A549 (cell line): ENCODE data around the gene SERHL2. TPM values are rescaled to one million over a fixed set of nuclear protein-coding genes. Genes with fewer than 3 reads are reported as not detected.

Experiments used
- ATAC-seq, 2 experiments: fragments of 200-7000 bp in 1 of 2; fragments of >200 bp in 1 of 2; cut with Nextera tagmentation in 1 of 2; cut with Tn5 transposase in 1 of 2; 3 replicates each; pipeline versions ENCODE4 v1.8.0 to v1.9.1; 2018 to 2020; ENCODE audit warnings: mild to moderate bottlenecking in 1 of 2, moderate library complexity in 1 of 2
- CTCF ChIA-PET: fragments of 300-600 bp; sonication (Branson Sonifier 250); formaldehyde crosslinking; extraction: SDS; loops from one replicate; lab custom pipeline; 2021; ENCODE audit warnings: antibody characterized with exemption, inconsistent platforms; lab: Yijun Ruan, JAX
- POLR2A ChIA-PET: fragments of 350-600 bp; formaldehyde crosslinking; extraction: SDS; loops from one replicate; lab custom pipeline; 2021; ENCODE audit warnings: antibody characterized with exemption, inconsistent platforms; lab: Yijun Ruan, JAX
- DNase-seq, 2 experiments: peaks; one replicate each; pipeline versions ENCODE4 v3.0.0 to v3.0.0-alpha.2; 2011 to 2016; ENCODE audit warnings: low read depth in 1 of 2, low spot score in 1 of 2
- FAIRE-seq: peaks from 2 replicates; lab custom pipeline; 2011; peaks lifted over from hg19 to GRCh38; lab: Jason Lieb, UNC
- H3K27ac ChIP-seq, 2 experiments: fragments of >200 bp; sonication (Bioruptor Twin); formaldehyde crosslinking; 3 replicates each; pipeline ENCODE4 v1.5.1; 2016 to 2017
- H3K4me1 ChIP-seq: fragments of >200 bp; sonication (Bioruptor Twin); formaldehyde crosslinking; 3 replicates; pipeline ENCODE4 v1.6.1; 2016
- H3K4me2 ChIP-seq: fragments of >200 bp; sonication (Bioruptor Twin); formaldehyde crosslinking; 3 replicates; pipeline ENCODE4 v1.6.1; 2016
- H3K4me3 ChIP-seq: fragments of >200 bp; sonication (Bioruptor Twin); formaldehyde crosslinking; 3 replicates; pipeline ENCODE4 v1.5.1; 2016
- H3K9me3 ChIP-seq: fragments of >200 bp; sonication (Bioruptor Twin); formaldehyde crosslinking; 3 replicates; pipeline ENCODE4 v1.6.1; 2016
- BCL3 ChIP-seq: fragments of >200 bp; sonication (Bioruptor Twin); formaldehyde crosslinking; IDR thresholded peaks from 3 replicates; pipeline ENCODE4 v1.6.1; 2016
- CBX2 ChIP-seq: fragments of 200-600 bp; sonication (generic); IDR thresholded peaks from 2 replicates; pipeline ENCODE4 v1.6.1; 2016; ENCODE audit warnings: low read depth, mild to moderate bottlenecking, borderline replicate concordance
- CBX8 ChIP-seq: fragments of 200-600 bp; sonication (generic); IDR thresholded peaks from 2 replicates; pipeline ENCODE4 v1.6.1; 2016
- CHD2 ChIP-seq: fragments of 150-350 bp; IDR thresholded peaks from 2 replicates; pipeline ENCODE4 v1.6.1; 2014; ENCODE audit warnings: low read length; ENCODE audit not compliant: partially characterized antibody
- ELK1 ChIP-seq: fragments of 150-350 bp; IDR thresholded peaks from 2 replicates; pipeline ENCODE4 v1.6.1; 2014; ENCODE audit warnings: low read depth, mild to moderate bottlenecking, low read length
- ESRRA ChIP-seq: fragments of 150-350 bp; IDR thresholded peaks from 2 replicates; pipeline ENCODE4 v1.6.1; 2014; ENCODE audit warnings: mild to moderate bottlenecking, low read length, borderline replicate concordance
- FOSB ChIP-seq: fragments of 250-450 bp; sonication (Bioruptor Pico); IDR thresholded peaks from 2 replicates; pipeline ENCODE4 v1.5.0; 2020; ENCODE audit warnings: mild to moderate bottlenecking, moderate library complexity
- FOSL2 ChIP-seq, 2 experiments: fragments of 450-650 bp in 1 of 2; fragments of >200 bp in 1 of 2; sonication (Bioruptor Twin) in 1 of 2; formaldehyde crosslinking; IDR thresholded peaks; 2 replicates each; pipeline versions ENCODE4 v1.5.0 to v1.6.1; 2016 to 2020; ENCODE audit warnings: mild to moderate bottlenecking in 1 of 2, moderate library complexity in 1 of 2
- HDAC2 ChIP-seq: fragments of 200-600 bp; sonication (generic); IDR thresholded peaks from 2 replicates; pipeline ENCODE4 v1.6.1; 2016
- HEYL ChIP-seq: fragments of 250-450 bp; sonication (Bioruptor Pico); IDR thresholded peaks from 2 replicates; pipeline ENCODE4 v1.8.0; 2021; ENCODE audit warnings: mild to moderate bottlenecking, moderate library complexity
- HOXB13 ChIP-seq: fragments of 250-450 bp; sonication (Bioruptor Pico); IDR thresholded peaks from 2 replicates; pipeline ENCODE4 v1.5.0; 2020; ENCODE audit warnings: low read depth, mild to moderate bottlenecking, moderate library complexity
- HOXB5 ChIP-seq: fragments of 250-450 bp; sonication (Bioruptor Pico); IDR thresholded peaks from 2 replicates; pipeline ENCODE4 v1.5.0; 2020; ENCODE audit warnings: mild to moderate bottlenecking, moderate library complexity
- JUN ChIP-seq, 2 experiments: fragments of >200 bp; sonication (Bioruptor Twin); formaldehyde crosslinking; IDR thresholded peaks; 2 replicates in 1 of 2; 3 replicates in 1 of 2; pipeline ENCODE4 v1.6.1; 2016 to 2017
- KDM1A ChIP-seq: fragments of 200-600 bp; sonication (generic); IDR thresholded peaks from 2 replicates; pipeline ENCODE4 v1.6.1; 2016; ENCODE audit warnings: low read depth, mild to moderate bottlenecking
- KDM5A ChIP-seq: fragments of 200-600 bp; sonication (generic); IDR thresholded peaks from 2 replicates; pipeline ENCODE4 v1.6.1; 2016; ENCODE audit warnings: antibody characterized with exemption, mild to moderate bottlenecking
- MAX ChIP-seq: IDR thresholded peaks from 2 replicates; pipeline ENCODE4 v1.6.1; 2012
- MAZ ChIP-seq: fragments of 150-350 bp; IDR thresholded peaks from 2 replicates; pipeline ENCODE4 v1.6.1; 2014; ENCODE audit warnings: antibody characterized with exemption, low read depth, low read length, borderline replicate concordance
- MYC ChIP-seq: IDR thresholded peaks from 2 replicates; pipeline ENCODE4 v1.6.1; 2012; ENCODE audit warnings: mild to moderate bottlenecking, inconsistent platforms, low read length, improper control_type of control experiment, borderline replicate concordance
- NPAS2 ChIP-seq: fragments of 250-450 bp; sonication (Bioruptor Pico); IDR thresholded peaks from 2 replicates; pipeline ENCODE4 v1.8.0; 2022; ENCODE audit warnings: mild to moderate bottlenecking, moderate library complexity, borderline replicate concordance
- NR3C1 ChIP-seq: fragments of >200 bp; sonication (Bioruptor Twin); formaldehyde crosslinking; IDR thresholded peaks from 3 replicates; pipeline ENCODE4 v1.6.1; 2017
- PHF8 ChIP-seq: fragments of 200-600 bp; sonication (generic); IDR thresholded peaks from 2 replicates; pipeline ENCODE4 v1.6.1; 2016; ENCODE audit warnings: low read depth, mild to moderate bottlenecking, antibody characterized with exemption, moderate library complexity, borderline replicate concordance
- POLR2AphosphoS2 ChIP-seq: conservative IDR thresholded peaks from 2 replicates; pipeline ENCODE4 v1.6.1; 2012; ENCODE audit warnings: low read length, improper control_type of control experiment, inconsistent platforms
- RAD21 ChIP-seq, 2 experiments: fragments of >200 bp in 1 of 2; sonication (Bioruptor Twin) in 1 of 2; formaldehyde crosslinking in 1 of 2; IDR thresholded peaks in 1 of 2; conservative IDR thresholded peaks in 1 of 2; 2 replicates in 1 of 2; 3 replicates in 1 of 2; pipeline ENCODE4 v1.6.1; 2012 to 2018; ENCODE audit warnings: inconsistent platforms in 1 of 2
- RARB ChIP-seq: fragments of 250-450 bp; sonication (Bioruptor Pico); IDR thresholded peaks from 2 replicates; pipeline ENCODE4 v1.8.0; 2021; ENCODE audit warnings: mild to moderate bottlenecking, moderate library complexity
- RCOR1 ChIP-seq: fragments of 150-350 bp; IDR thresholded peaks from 2 replicates; pipeline ENCODE4 v1.6.1; 2014; ENCODE audit warnings: antibody characterized with exemption, low read length, low read depth
- REST ChIP-seq: fragments of 200-600 bp; sonication (generic); IDR thresholded peaks from 2 replicates; pipeline ENCODE4 v1.6.1; 2016; ENCODE audit warnings: antibody characterized with exemption, mild to moderate bottlenecking, moderate library complexity
- RFX5 ChIP-seq: fragments of 450-650 bp; IDR thresholded peaks from 2 replicates; pipeline ENCODE4 v1.7.1; 2014; ENCODE audit warnings: antibody characterized with exemption, mild to moderate bottlenecking, moderate library complexity
- RNF2 ChIP-seq: fragments of 200-600 bp; sonication (generic); IDR thresholded peaks from 2 replicates; pipeline ENCODE4 v1.6.1; 2016; ENCODE audit warnings: low read depth, mild to moderate bottlenecking, antibody characterized with exemption, moderate library complexity, borderline replicate concordance
- SMC3 ChIP-seq: fragments of >200 bp; sonication (Bioruptor Twin); formaldehyde crosslinking; IDR thresholded peaks from 3 replicates; pipeline ENCODE4 v1.6.1; 2018; ENCODE audit warnings: inconsistent platforms
- TP53 ChIP-seq: fragments of 250-450 bp; sonication (Bioruptor Pico); IDR thresholded peaks from 2 replicates; pipeline ENCODE4 v1.5.0; 2021; ENCODE audit warnings: mild to moderate bottlenecking, moderate library complexity
- ZFP36 ChIP-seq: fragments of 450-650 bp; IDR thresholded peaks from 2 replicates; pipeline ENCODE4 v1.6.1; 2014; ENCODE audit warnings: borderline replicate concordance; ENCODE audit not compliant: partially characterized antibody
- WGBS: methylation state at CpG from one replicate; pipeline ENCODE4 v1.1.6; 2017; ENCODE audit errors: missing lambda C conversion rate; 5-methylcytosine and 5-hydroxymethylcytosine counted together
- polyA plus RNA-seq, 4 experiments: library from polyadenylated mRNA; depleted of rRNA in 3 of 4; stranded (reverse); fragments of >200 nt; fragmentation: RNase III in 1 of 4; extraction: RNeasy Plus Mini Kit Qiagen cat#74134 plus additional on column Dnase treatment in 1 of 4; gene quantifications; 2 replicates in 3 of 4; 3 replicates in 1 of 4; pipeline ENCODE4 v1.2.3, GENCODE V29; 2011 to 2017

SERHL2 gene
- polyA plus RNA-seq, 2 of the 4 experiments (the other 2 are of a cell fraction): 0.14 to 0.21 TPM

GRCh38 chr22:42595434-42595833 lies 41.7 kb downstream of the SERHL2 start:
- WGBS: 67% methylated on average over 2 of the region's 3 CpGs
- POLR2A ChIA-PET: no interaction called here

GRCh38 chr22:42596336-42596735 lies 42.6 kb downstream of the SERHL2 start:
- H3K4me2 ChIP-seq: no peak overlapping the region
- ChIA-PET CTCF (no interaction called here), POLR2A (no interaction called here)
- WGBS: 93% methylated on average over 5 of the region's 5 CpGs
- ATAC-seq: no peak
- no peak for FAIRE-seq
- no peak overlapping the region for H3K4me3 ChIP-seq
- H3K4me1 ChIP-seq: no peaks in the 10 kb centered on the region
- no peaks in the 10 kb centered on the region for H3K9me3 ChIP-seq
- no peak for DNase-seq
- TF ChIP-seq RFX5 (no peak), RARB (CRISPR knock-in tag) (no peak), CHD2 (no peak), CBX2 (no peak), SMC3 (no peak), NPAS2 (no peak), MAX (no peak), JUN (IDR thresholded peaks at IDR 0.05) (no peak), ESRRA (no peak), FOSB (no peak), BCL3 (no peak), HOXB5 (CRISPR knock-in tag) (no peak), CBX8 (no peak), ZFP36 (no peak), REST (no peak), HEYL (CRISPR knock-in tag) (no peak), HDAC2 (no peak), PHF8 (no peak)
- no peak overlapping the region for H3K27ac ChIP-seq

More at GRCh38 chr22:42595434-42595833, 41.7 kb downstream of the SERHL2 start:
- ATAC-seq (no peak), FAIRE-seq (no peak), DNase-seq (no peak)
- Histone ChIP-seq H3K9me3 (no peaks in the 10 kb centered on the region), H3K4me2 (no peak overlapping the region), H3K27ac (no peak overlapping the region), H3K4me1 (no peaks in the 10 kb centered on the region), H3K4me3 (no peak overlapping the region)
- CTCF ChIA-PET: no interaction called here
- TF ChIP-seq RAD21 (conservative IDR thresholded peaks at IDR 0.05 in 1 of 2, IDR thresholded peaks at IDR 0.05 in 1 of 2) (no peak), FOSL2 (IDR thresholded peaks at IDR 0.05) (no peak), FOSL2 (CRISPR knock-in tag; IDR thresholded peaks at IDR 0.05) (no peak), KDM1A (no peak), MYC (no peak), NR3C1 (no peak), KDM5A (no peak), RNF2 (no peak), HDAC2 (no peak), ZFP36 (no peak), ELK1 (no peak), POLR2AphosphoS2 (no peak), HOXB5 (CRISPR knock-in tag) (no peak), RCOR1 (no peak), PHF8 (no peak), TP53 (CRISPR knock-in tag) (no peak), MAZ (no peak), HOXB13 (CRISPR knock-in tag) (no peak)
